ENCODE data around the gene KDELR1. TPM values are rescaled to one million over a fixed set of nuclear protein-coding genes. Genes with fewer than 3 reads are reported as not detected.
"Not testable (repeated sequence)": the region's sequence is repeated elsewhere in the genome, so short reads cannot be mapped to it uniquely, and the experiment has no call there.

The KDELR1 gene
- total RNA-seq, 1 donor from 2014 or later, result 70.9 TPM

- Mint-ChIP-seq H3K9me3 (no peaks in the 10 kb centered on the region), H3K4me1 (ENCODE audit: low read depth) (peaks cover 39% of the 10 kb centered on the region), H3K27me3 (ENCODE audit: insufficient read depth) (peaks cover 52% of the 10 kb centered on the region), H3K27ac (no peak overlapping the region), H3K36me3 (ENCODE audit: low read depth) (peaks cover 7% of the 10 kb centered on the region), H3K4me3 (no peak overlapping the region)
- DNase-seq (ENCODE audit: low spot score), result no peak
- intact Hi-C loops (cut with micrococcal nuclease), result loop anchor here (5.0 kb wide), 1 partner anchor 117 kb away; the partner anchor contains the start of gene LMTK3
Observed at GRCh38 chr19:48395499-48395898, 4.1 kb upstream of the KDELR1 start.

GRCh38 chr19:48395170-48395455 lies 3.8 kb upstream of the KDELR1 start:
- peaks cover 9% of the 10 kb centered on the region for H3K36me3 Mint-ChIP-seq (ENCODE audit: low read depth)
- H3K27ac Mint-ChIP-seq, result no peak overlapping the region
- peaks cover 39% of the 10 kb centered on the region for H3K4me1 Mint-ChIP-seq (ENCODE audit: low read depth)
- intact Hi-C loops (cut with micrococcal nuclease), result loop anchor here (5.0 kb wide), 1 partner anchor 117 kb away; the partner anchor contains the start of gene LMTK3
- H3K9me3 Mint-ChIP-seq, result no peaks in the 10 kb centered on the region
- DNase-seq (ENCODE audit: low spot score), result no peak
- H3K4me3 Mint-ChIP-seq, result no peak overlapping the region
- H3K27me3 Mint-ChIP-seq (ENCODE audit: insufficient read depth), result peaks cover 52% of the 10 kb centered on the region

- H3K27ac Mint-ChIP-seq, result no peak overlapping the region
- intact Hi-C loops (cut with micrococcal nuclease), result loop anchor here (5.0 kb wide), 1 partner anchor 118 kb away; the partner anchor contains the start of gene LMTK3
- no peak for DNase-seq (ENCODE audit: low spot score)
- peaks cover 51% of the 10 kb centered on the region for H3K27me3 Mint-ChIP-seq (ENCODE audit: insufficient read depth)
- no peak overlapping the region for H3K4me3 Mint-ChIP-seq
- H3K9me3 Mint-ChIP-seq, result no peaks in the 10 kb centered on the region
- H3K36me3 Mint-ChIP-seq (ENCODE audit: low read depth), result peaks cover 9% of the 10 kb centered on the region
- peaks cover 34% of the 10 kb centered on the region for H3K4me1 Mint-ChIP-seq (ENCODE audit: low read depth)
Observed at GRCh38 chr19:48394331-48395169, 3.2 kb upstream of the KDELR1 start.

GRCh38 chr19:48393559-48394330 lies 2.4 kb upstream of the KDELR1 start, which contains the start of gene GRIN2D:
TSS of gene GRIN2D (plus strand) at chr19:48393668. CDS start at chr19:48398393, 4,725 bp downstream.
- DNase-seq (ENCODE audit: low spot score), result no peak

DNA sequence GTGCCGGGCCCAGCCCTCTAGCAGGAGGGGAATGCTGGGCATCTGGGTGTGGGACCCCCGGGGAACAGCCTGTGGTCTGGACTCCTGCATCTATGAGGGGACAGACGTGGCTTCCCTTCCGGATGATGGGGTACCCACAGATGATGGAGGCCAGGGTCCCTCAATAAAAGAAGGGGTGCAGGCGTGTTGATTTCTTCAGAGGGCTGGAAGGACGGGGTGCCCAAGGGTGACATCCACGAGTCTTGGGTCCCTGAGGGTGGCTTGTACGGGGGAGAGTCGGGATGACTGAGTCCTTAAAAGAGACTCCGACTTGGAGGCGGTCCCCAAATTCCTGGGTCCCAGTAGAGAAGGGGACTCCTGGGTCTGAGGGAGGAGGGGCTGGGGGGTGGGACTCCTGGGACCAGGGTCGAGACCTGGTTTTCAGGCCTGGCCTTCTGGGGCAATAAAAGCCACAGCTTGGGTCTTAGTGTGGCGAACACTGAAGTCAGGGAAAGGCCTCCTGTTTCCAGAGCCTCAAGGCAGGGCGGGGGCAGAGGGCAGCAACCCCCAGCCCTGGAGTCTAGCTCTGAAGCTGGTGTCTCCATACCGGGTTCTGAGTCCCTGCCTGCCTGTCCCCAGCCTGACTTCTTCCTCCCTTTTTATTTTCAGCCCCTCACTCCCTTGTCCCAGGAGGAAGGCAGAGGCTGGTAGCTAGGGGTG lies 1.7 kb upstream of the KDELR1 start:
- DNase-seq (ENCODE audit: low spot score), result no peak
- intact Hi-C loops (cut with micrococcal nuclease), result no loop called here
- peaks cover 47% of the 10 kb centered on the region for H3K27me3 Mint-ChIP-seq (ENCODE audit: insufficient read depth)
- H3K4me3 Mint-ChIP-seq, result peak overlapping the region; percentile 77
- H3K27ac Mint-ChIP-seq, result no peak overlapping the region
- no peaks in the 10 kb centered on the region for H3K9me3 Mint-ChIP-seq
- H3K36me3 Mint-ChIP-seq (ENCODE audit: low read depth), result peaks cover 14% of the 10 kb centered on the region
- peaks cover 23% of the 10 kb centered on the region for H3K4me1 Mint-ChIP-seq (ENCODE audit: low read depth)

More at GRCh38 chr19:48393559-48394330, 2.4 kb upstream of the KDELR1 start, which contains the start of gene GRIN2D:
- intact Hi-C loops (cut with micrococcal nuclease), result no loop called here
- Mint-ChIP-seq H3K36me3 (ENCODE audit: low read depth) (peaks cover 9% of the 10 kb centered on the region), H3K27me3 (ENCODE audit: insufficient read depth) (peaks cover 47% of the 10 kb centered on the region), H3K27ac (no peak within 1 kb of the TSS), H3K4me1 (ENCODE audit: low read depth) (peaks cover 26% of the 10 kb centered on the region), H3K9me3 (no peaks in the 10 kb centered on the region), H3K4me3 (peak within 1 kb of the TSS; percentile 77)

GRCh38 chr19:48392006-48392344 lies 624 bp upstream of the KDELR1 start:
- H3K9me3 Mint-ChIP-seq; DNase-seq (ENCODE audit: low spot score); H3K36me3 Mint-ChIP-seq (ENCODE audit: low read depth); intact Hi-C loops (cut with micrococcal nuclease); H3K27ac Mint-ChIP-seq: not testable (repeated sequence)
- Mint-ChIP-seq H3K27me3 (ENCODE audit: insufficient read depth) (peaks cover 38% of the 10 kb centered on the region), H3K4me3 (peak overlapping the region; percentile 98), H3K4me1 (ENCODE audit: low read depth) (peaks cover 13% of the 10 kb centered on the region)

- Mint-ChIP-seq H3K4me1 (ENCODE audit: low read depth) (peaks cover 13% of the 10 kb centered on the region), H3K36me3 (ENCODE audit: low read depth) (peaks cover 8% of the 10 kb centered on the region), H3K4me3 (peak overlapping the region; percentile 98), H3K9me3 (no peaks in the 10 kb centered on the region), H3K27me3 (ENCODE audit: insufficient read depth) (peaks cover 27% of the 10 kb centered on the region), H3K27ac (peak overlapping the region; percentile 98)
- peak; percentile 51 for DNase-seq (ENCODE audit: low spot score)
- intact Hi-C loops (cut with micrococcal nuclease), result loop anchor here (1.0 to 2.0 kb wide), 6 partner anchors 9 to 198 kb away; partner anchors contain the start of genes GRWD1 and SYNGR4
Observed at GRCh38 chr19:48390188-48391099, 907 bp downstream of the KDELR1 start.

DNA sequence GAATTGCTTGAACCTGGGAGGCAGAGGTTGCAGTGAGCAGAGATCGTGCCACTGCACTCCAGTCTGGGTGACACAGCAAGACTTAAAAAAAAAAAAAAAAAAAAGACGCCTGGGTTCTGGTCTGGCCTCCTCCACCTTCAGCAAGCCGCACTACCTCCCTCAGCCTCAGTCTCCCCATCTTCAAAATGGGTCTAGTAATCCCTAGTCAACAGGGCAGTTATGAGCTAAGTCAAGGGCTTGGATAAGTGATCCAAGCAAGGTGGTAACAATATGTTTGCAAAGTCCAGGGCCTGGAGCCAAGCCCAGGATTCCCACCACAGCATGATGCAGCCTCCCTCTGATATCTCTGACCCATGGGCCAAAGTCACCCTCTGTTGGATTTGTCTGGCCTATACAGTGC lies 4.4 kb downstream of the KDELR1 start:
- no peak overlapping the region for H3K4me3 Mint-ChIP-seq
- H3K27me3 Mint-ChIP-seq (ENCODE audit: insufficient read depth), result peaks cover 4% of the 10 kb centered on the region
- H3K4me1 Mint-ChIP-seq (ENCODE audit: low read depth), result peaks cover 8% of the 10 kb centered on the region
- peaks cover 30% of the 10 kb centered on the region for H3K36me3 Mint-ChIP-seq (ENCODE audit: low read depth)
- no peak overlapping the region for H3K27ac Mint-ChIP-seq
- intact Hi-C loops (cut with micrococcal nuclease), result no loop called here
- DNase-seq (ENCODE audit: low spot score), result no peak
- no peaks in the 10 kb centered on the region for H3K9me3 Mint-ChIP-seq

- intact Hi-C loops (cut with micrococcal nuclease), result no loop called here
- Mint-ChIP-seq H3K27ac (no peak overlapping the region), H3K4me1 (ENCODE audit: low read depth) (peaks cover 4% of the 10 kb centered on the region), H3K27me3 (ENCODE audit: insufficient read depth) (no peaks in the 10 kb centered on the region), H3K36me3 (ENCODE audit: low read depth) (peaks cover 34% of the 10 kb centered on the region), H3K4me3 (no peak overlapping the region), H3K9me3 (no peaks in the 10 kb centered on the region)
- no peak for DNase-seq (ENCODE audit: low spot score)
Observed at GRCh38 chr19:48385461-48386087, 5.8 kb downstream of the KDELR1 start.

DNA sequence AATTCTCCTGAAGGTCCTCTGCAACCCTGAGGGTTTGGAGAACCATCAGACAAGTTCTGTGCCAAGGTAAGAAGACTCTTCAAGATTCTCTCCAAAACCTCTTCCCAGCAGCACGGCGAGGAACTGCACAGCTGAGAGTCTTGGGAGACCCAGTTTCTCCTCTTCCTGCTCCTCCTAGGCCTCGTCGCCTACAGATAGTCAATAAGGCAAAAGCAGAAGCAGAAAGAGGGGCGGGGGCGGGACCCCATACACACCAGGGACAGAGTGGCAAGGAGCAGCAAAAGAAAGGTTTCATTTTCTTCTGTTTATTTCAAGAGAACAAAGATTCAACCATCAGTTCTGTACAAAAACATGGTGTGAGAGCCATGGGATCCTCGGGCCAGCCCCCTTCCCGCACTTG lies 9.1 kb downstream of the KDELR1 start:
- intact Hi-C loops (cut with micrococcal nuclease), result no loop called here
- DNase-seq (ENCODE audit: low spot score), result no peak
- Mint-ChIP-seq H3K36me3 (ENCODE audit: low read depth) (peaks cover 25% of the 10 kb centered on the region), H3K27ac (no peak overlapping the region), H3K4me1 (ENCODE audit: low read depth) (no peaks in the 10 kb centered on the region), H3K4me3 (no peak overlapping the region), H3K27me3 (ENCODE audit: insufficient read depth) (no peaks in the 10 kb centered on the region), H3K9me3 (no peaks in the 10 kb centered on the region)

DNA sequence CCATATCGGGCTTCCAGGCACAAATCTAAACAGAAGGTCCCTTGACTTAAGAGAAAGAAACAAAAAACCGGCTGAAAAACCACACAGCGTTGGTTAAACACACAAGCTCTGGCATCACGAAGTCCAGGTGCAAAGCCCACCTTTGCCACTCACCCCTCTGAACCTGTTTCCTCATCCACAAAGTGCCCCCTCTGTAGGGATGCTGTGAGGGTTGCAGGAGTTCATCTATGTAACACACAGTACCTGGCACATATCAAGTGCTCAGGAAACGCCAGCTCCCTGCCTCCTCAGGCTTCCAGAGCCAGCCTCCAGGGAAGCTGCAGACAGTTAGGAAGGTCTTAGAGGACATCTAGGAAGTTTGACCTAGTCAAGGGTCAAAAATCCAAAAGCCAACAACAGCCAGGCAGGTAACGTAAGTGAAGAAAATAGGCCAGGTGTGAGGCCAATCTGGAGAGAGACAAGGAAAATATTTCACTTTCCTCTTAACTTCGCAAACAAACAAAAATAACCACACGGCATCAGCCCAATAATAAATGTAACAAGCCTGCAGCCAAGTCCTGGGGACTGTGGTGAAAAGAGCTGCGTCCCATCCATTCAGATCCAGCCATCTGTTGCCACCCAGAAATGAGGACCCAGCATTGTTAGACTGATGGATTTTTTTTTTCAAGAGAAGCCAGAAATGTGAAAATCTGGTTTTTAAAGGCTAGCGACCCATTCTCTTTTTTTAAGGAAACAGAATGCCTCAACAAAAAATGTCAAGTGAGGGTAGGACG lies 10.0 kb downstream of the KDELR1 start:
- Mint-ChIP-seq H3K4me3 (no peak overlapping the region), H3K9me3 (no peaks in the 10 kb centered on the region), H3K36me3 (ENCODE audit: low read depth) (peaks cover 25% of the 10 kb centered on the region), H3K27ac (no peak overlapping the region), H3K27me3 (ENCODE audit: insufficient read depth) (no peaks in the 10 kb centered on the region), H3K4me1 (ENCODE audit: low read depth) (no peaks in the 10 kb centered on the region)
- DNase-seq (ENCODE audit: low spot score), result no peak
- intact Hi-C loops (cut with micrococcal nuclease), result no loop called here
